Measurements from ENCODE around the gene HDHD2.

HDHD2 gene

DNA sequence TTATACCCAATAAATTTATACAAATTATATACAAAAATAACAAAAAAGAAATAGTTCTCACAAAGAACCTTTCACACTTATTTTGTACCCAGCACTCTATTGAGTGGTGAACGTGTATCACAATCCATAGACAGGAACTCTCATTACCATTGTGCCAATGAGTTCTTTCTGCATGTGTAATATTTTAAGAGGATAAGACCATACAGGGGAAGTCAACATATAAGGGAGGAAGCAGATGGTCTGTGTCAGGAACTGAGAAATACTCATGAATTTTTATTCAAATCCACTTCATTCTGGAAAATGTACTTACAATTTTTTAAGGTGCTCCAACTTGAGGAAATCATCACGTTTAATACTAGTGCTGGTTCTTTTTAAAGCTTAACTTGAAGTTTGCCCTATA is 87.8 kb downstream of the HDHD2 start:
- DNase-seq (ENCODE audit: low spot score) = no peak
